Measurements from ENCODE around the gene SLC16A13. TPM values are rescaled to one million over a fixed set of nuclear protein-coding genes. Genes with fewer than 3 reads are reported as not detected.

SLC16A13 gene
- total and polyA plus RNA-seq, 2 of the 8 experiments (the other 6 are each of a cell fraction or from before 2014, with no cell fraction given) = 5.4 to 5.8 TPM

GRCh38 chr17:7070712-7071111, 34.9 kb downstream of the SLC16A13 start (continued):
- TF ChIP-seq CHD7 (IDR thresholded peaks at IDR 0.05; ENCODE audit: insufficient replicate concordance, low read length) = no peak
- TF ChIP-seq BACH1 (IDR thresholded peaks at IDR 0.05; ENCODE audit: low read length) = no peak
- no peak for TF ChIP-seq CREB1 (IDR thresholded peaks at IDR 0.05)
- no peak for TF ChIP-seq CBX8 (IDR thresholded peaks at IDR 0.05; ENCODE audit: borderline replicate concordance, low read depth, low read length)
- no peak for TF ChIP-seq CHD1 (IDR thresholded peaks at IDR 0.05; ENCODE audit: low read depth, low read length)
- TF ChIP-seq MAX (IDR thresholded peaks at IDR 0.05) = no peak
- no peak for TF ChIP-seq RXRA (IDR thresholded peaks at IDR 0.05; ENCODE audit: insufficient read depth, low read depth, low read length)
- no peak for TF ChIP-seq RBBP5 (IDR thresholded peaks at IDR 0.05; ENCODE audit: borderline replicate concordance, low read depth, low read length)
- TF ChIP-seq SIRT6 (IDR thresholded peaks at IDR 0.05; ENCODE audit: low read length) = no peak

Measured in H1 (cell line).